Upper lobe of left lung (tissue), 6 donors: Measurements from ENCODE around the gene IGF2R. TPM values are rescaled to one million over a fixed set of nuclear protein-coding genes. Genes with fewer than 3 reads are reported as not detected.
A peak's percentile ranks its signal among the peaks of the same experiment; 100 is the strongest.

Experiments
- ATAC-seq, 2 donors: fragments of 200-7000 bp; cut with Tn5 transposase; one replicate each; pipeline ENCODE4 v1.9.1; 2022; ENCODE audit warnings: mild to moderate bottlenecking in 2 of 2, moderate library complexity in 2 of 2; ENCODE audit not compliant: low FRiP score in 2 of 2
- DNase-seq, 2 donors: peaks; one replicate each; pipeline ENCODE4 v3.0.0-alpha.2; 2019 to 2020
- H3K27ac ChIP-seq, 4 donors: fragments of 200-600 bp; sonication (generic); one replicate each; pipeline ENCODE4 v1.5.1; 2016 to 2019
- H3K27me3 ChIP-seq, 4 donors: fragments of 200-600 bp; sonication (generic); one replicate each; pipeline ENCODE4 v1.5.1; 2017 to 2019
- H3K36me3 ChIP-seq, 4 donors: fragments of 200-600 bp; sonication (generic); one replicate each; pipeline ENCODE4 v1.5.1; 2016 to 2019
- H3K4me1 ChIP-seq, 4 donors: fragments of 200-600 bp; sonication (generic); one replicate each; pipeline ENCODE4 v1.5.1; 2018 to 2019
- H3K4me3 ChIP-seq, 4 donors: fragments of 200-600 bp; sonication (generic); one replicate each; pipeline ENCODE4 v1.5.1; 2017 to 2019; ENCODE audit warnings: mild to moderate bottlenecking in 2 of 4, moderate library complexity in 1 of 4
- H3K9me3 ChIP-seq, 4 donors: fragments of 200-600 bp; sonication (generic); one replicate each; pipeline ENCODE4 v1.5.1; 2018 to 2019
- EP300 ChIP-seq, 4 donors: sonication (generic); formaldehyde crosslinking; IDR thresholded peaks; one replicate each; pipeline ENCODE4 v1.5.1; 2017; ENCODE audit warnings: antibody characterized with exemption in 4 of 4, control low read depth in 2 of 4
- POLR2A ChIP-seq, 4 donors: fragments of 450-650 bp; IDR thresholded peaks; one replicate each; pipeline ENCODE4 v1.5.1; 2016 to 2017; ENCODE audit warnings: antibody characterized with exemption in 4 of 4, mild to moderate bottlenecking in 2 of 4
- POLR2AphosphoS5 ChIP-seq, 2 donors: sonication (generic); formaldehyde crosslinking; IDR thresholded peaks; one replicate each; pipeline ENCODE4 v1.5.1; 2017; ENCODE audit warnings: antibody characterized with exemption in 2 of 2
- WGBS, 2 donors: methylation state at CpG; one replicate each; pipeline ENCODE4 v1.1.5; 2017 to 2018; 5-methylcytosine and 5-hydroxymethylcytosine counted together
- total RNA-seq, 6 donors: library from RNA; depleted of rRNA in 4 of 6; stranded (reverse); fragments of >200 nt in 4 of 6; gene quantifications; one replicate each; pipeline versions ENCODE4 v1.1.0 to v1.2.1, GENCODE V29; 2016 to 2021
- TF ChIP-seq, protein P1 (sequence below), 6 experiments: fragments of 450-650 bp in 4 of 6; fragments of 200-600 bp in 2 of 6; sonication (generic) in 2 of 6; IDR thresholded peaks; one replicate each; pipeline ENCODE4 v1.5.1; 2016 to 2019; ENCODE audit warnings: antibody characterized with exemption in 6 of 6
- donor health status: DM: no; HTN: no; CAD: no; lungs with moderate emphysema.
- donor health status: DM: no; HTN: yes; CAD: no; lungs with severe emphysema.

The IGF2R gene
- total RNA-seq, 6 donors from 2014 or later: 103 to 150 (median 128) TPM

DNA sequence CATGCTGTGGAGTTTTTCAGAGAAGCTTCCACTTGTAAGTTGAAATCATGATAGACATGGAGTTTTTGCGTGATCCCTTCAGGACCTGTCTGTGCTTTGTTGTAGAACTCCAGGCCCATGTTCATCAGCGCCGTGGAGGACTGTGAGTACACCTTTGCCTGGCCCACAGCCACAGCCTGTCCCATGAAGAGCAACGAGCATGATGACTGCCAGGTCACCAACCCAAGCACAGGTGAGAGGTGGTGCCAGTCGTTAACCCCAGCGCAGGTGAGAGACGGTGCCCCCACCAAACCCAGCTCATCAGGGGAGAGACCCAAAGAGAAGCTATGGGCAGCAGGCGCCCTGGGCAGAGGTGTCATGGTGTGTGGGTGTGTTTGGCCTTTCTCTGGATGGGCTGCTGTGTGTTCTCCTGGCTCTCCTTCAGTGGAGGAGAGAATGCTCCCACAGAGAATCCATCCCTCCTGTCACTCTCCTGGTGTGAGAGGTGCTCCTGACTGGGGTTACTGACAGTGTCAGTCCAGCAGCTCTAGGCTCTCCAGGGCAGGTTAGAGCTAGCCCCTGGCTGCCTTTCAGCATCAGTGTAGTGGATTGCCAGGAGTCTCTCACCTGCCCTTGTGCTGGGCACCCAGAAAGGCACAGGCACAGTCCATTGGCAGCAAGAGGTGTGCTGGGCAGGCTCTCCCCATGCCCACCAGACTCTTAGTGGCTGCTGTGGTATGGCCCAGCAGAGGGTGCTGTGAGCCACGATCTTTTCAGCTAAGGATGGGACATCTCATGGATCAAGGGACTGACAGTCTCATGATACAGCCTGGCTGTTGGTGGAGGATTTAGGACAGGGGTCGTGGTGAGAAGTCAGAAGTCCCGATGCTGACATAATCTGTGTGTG lies 103.2 kb downstream of the IGF2R start:
- ATAC-seq (peak in 1 of 2 donors; percentile 26), DNase-seq (no peak)
- TF ChIP-seq POLR2AphosphoS5 (IDR thresholded peaks at IDR 0.05) (no peak), POLR2A (IDR thresholded peaks at IDR 0.05) (no peak), EP300 (IDR thresholded peaks at IDR 0.05) (no peak)
- TF ChIP-seq, protein P1, sequence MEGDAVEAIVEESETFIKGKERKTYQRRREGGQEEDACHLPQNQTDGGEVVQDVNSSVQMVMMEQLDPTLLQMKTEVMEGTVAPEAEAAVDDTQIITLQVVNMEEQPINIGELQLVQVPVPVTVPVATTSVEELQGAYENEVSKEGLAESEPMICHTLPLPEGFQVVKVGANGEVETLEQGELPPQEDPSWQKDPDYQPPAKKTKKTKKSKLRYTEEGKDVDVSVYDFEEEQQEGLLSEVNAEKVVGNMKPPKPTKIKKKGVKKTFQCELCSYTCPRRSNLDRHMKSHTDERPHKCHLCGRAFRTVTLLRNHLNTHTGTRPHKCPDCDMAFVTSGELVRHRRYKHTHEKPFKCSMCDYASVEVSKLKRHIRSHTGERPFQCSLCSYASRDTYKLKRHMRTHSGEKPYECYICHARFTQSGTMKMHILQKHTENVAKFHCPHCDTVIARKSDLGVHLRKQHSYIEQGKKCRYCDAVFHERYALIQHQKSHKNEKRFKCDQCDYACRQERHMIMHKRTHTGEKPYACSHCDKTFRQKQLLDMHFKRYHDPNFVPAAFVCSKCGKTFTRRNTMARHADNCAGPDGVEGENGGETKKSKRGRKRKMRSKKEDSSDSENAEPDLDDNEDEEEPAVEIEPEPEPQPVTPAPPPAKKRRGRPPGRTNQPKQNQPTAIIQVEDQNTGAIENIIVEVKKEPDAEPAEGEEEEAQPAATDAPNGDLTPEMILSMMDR (IDR thresholded peaks at IDR 0.05): no peak
- H3K36me3 ChIP-seq: peaks cover 48 to 100% (median 96%) of the 10 kb centered on the region in 4 donors
- 84% methylated on average over 11 of the region's 11 CpGs; no CpG with 5 or more reads in 1 of the 2 donors for WGBS, 2 donors
- no peak overlapping the region for H3K4me3 ChIP-seq
- no peaks in the 10 kb centered on the region for H3K9me3 ChIP-seq
- H3K27me3 ChIP-seq: no peaks in the 10 kb centered on the region
- H3K4me1 ChIP-seq: no peaks in the 10 kb centered on the region
- H3K27ac ChIP-seq: no peak overlapping the region

DNA sequence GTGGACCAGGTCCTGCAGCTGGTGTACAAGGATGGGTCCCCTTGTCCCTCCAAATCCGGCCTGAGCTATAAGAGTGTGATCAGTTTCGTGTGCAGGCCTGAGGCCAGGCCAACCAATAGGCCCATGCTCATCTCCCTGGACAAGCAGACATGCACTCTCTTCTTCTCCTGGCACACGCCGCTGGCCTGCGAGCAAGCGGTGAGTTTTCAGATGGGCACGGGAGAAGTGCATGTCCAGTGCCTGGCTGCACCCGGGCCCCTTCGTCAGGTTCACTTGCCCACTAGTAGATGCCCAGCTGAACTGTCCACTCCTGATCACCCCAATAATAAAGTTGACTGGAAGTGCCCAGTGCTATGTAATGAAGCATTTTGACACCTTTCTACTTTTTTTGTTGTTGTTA lies 104.4 kb downstream of the IGF2R start:
- WGBS, 2 donors: 90 to 97% methylated on average over 8 to 9 of the region's 9 CpGs
- Histone ChIP-seq H3K4me1 (no peaks in the 10 kb centered on the region), H3K4me3 (no peak overlapping the region), H3K9me3 (no peaks in the 10 kb centered on the region), H3K27ac (no peak overlapping the region), H3K27me3 (no peaks in the 10 kb centered on the region), H3K36me3 (peaks cover 49 to 100% (median 96%) of the 10 kb centered on the region in 4 donors)
- peak in 1 of 2 donors; percentile 39 for DNase-seq
- TF ChIP-seq EP300 (IDR thresholded peaks at IDR 0.05) (no peak), POLR2A (IDR thresholded peaks at IDR 0.05) (no peak), POLR2AphosphoS5 (IDR thresholded peaks at IDR 0.05) (no peak)
- TF ChIP-seq, protein P1 (IDR thresholded peaks at IDR 0.05): no peak
- ATAC-seq: no peak

DNA sequence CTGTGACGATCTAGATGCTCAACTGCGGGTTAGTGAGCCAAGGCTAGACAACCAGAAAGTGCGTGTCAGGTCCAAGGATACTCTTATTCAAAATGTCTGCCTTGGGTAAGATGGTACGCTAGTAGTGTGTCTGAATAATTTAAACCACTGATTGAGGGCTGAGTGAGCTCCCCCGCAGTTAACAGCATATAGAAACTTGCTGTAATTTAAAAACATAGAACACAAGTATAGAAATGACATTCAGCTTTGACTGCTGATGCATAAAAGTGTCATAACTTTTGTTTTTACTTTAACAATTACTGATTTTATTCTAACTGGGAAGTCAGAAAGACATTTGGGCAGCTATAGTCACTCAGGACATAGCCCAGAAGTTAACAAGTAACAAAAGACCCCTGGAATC lies 107.1 kb downstream of the IGF2R start:
- DNase-seq (no peak), ATAC-seq (no peak)
- H3K4me1 ChIP-seq: no peaks in the 10 kb centered on the region
- no peaks in the 10 kb centered on the region for H3K27me3 ChIP-seq
- no peak overlapping the region for H3K4me3 ChIP-seq
- TF ChIP-seq EP300 (IDR thresholded peaks at IDR 0.05) (no peak), POLR2AphosphoS5 (IDR thresholded peaks at IDR 0.05) (no peak), POLR2A (IDR thresholded peaks at IDR 0.05) (no peak)
- peaks cover 55 to 100% (median 96%) of the 10 kb centered on the region in 4 donors for H3K36me3 ChIP-seq
- H3K27ac ChIP-seq: no peak overlapping the region
- 91 to 94% methylated on average over 5 of the region's 5 CpGs for WGBS, 2 donors
- H3K9me3 ChIP-seq: no peaks in the 10 kb centered on the region

DNA sequence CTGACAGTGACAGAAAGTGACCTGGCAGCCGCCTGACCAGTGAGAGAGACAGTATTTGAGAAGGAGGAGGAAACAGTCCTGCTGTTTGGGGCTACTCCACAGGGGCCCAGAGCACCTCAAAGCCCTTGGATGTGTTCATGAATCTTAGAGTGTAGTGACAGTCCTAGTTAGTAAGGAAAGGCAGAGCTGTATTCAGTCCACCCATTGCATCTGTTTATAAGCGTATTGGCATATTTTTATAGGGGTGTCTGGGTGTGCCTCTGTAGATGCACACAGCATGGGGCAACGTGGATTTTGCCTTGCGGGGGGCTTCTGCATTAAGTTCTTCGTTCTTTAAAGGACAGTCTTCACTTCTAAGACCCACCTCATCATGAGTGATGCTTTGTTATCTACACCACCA lies 108.1 kb downstream of the IGF2R start:
- Histone ChIP-seq H3K9me3 (no peaks in the 10 kb centered on the region), H3K4me1 (no peaks in the 10 kb centered on the region), H3K36me3 (peaks cover 50 to 100% (median 94%) of the 10 kb centered on the region in 4 donors), H3K4me3 (no peak overlapping the region), H3K27me3 (no peaks in the 10 kb centered on the region), H3K27ac (no peak overlapping the region)
- 87 to 97% methylated on average over 5 of the region's 5 CpGs for WGBS, 2 donors
- DNase-seq (no peak), ATAC-seq (no peak)
- TF ChIP-seq POLR2AphosphoS5 (IDR thresholded peaks at IDR 0.05): no peak
- TF ChIP-seq, protein P1 (IDR thresholded peaks at IDR 0.05): no peak
- no peak for TF ChIP-seq POLR2A (IDR thresholded peaks at IDR 0.05)
- no peak for TF ChIP-seq EP300 (IDR thresholded peaks at IDR 0.05)

DNA sequence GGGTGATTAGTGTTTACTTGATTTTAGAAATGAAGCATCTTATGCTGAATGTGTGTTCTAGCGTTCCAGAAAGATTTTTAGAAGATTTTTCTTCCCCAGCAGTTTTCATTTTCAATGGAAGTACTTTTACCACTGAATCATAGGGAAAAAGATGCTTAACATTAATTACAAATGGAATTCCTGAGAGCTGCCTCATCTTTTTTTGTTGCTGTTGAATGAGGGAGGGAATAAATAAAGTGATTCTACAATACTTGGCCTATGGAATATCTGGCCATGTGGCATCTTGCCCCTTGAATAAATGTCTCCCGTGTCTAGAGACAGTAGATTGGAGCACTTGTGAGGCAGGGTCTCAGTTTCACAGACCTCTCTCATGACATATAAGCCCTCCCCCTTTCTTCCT lies 108.6 kb downstream of the IGF2R start:
- Histone ChIP-seq H3K4me3 (no peak overlapping the region), H3K36me3 (peaks cover 45 to 100% (median 93%) of the 10 kb centered on the region in 4 donors), H3K27me3 (no peaks in the 10 kb centered on the region), H3K4me1 (no peaks in the 10 kb centered on the region), H3K27ac (no peak overlapping the region), H3K9me3 (no peaks in the 10 kb centered on the region)
- ATAC-seq (no peak), DNase-seq (no peak)
- TF ChIP-seq, protein P1 (IDR thresholded peaks at IDR 0.05): no peak
- TF ChIP-seq EP300 (IDR thresholded peaks at IDR 0.05): no peak
- no peak for TF ChIP-seq POLR2A (IDR thresholded peaks at IDR 0.05)
- TF ChIP-seq POLR2AphosphoS5 (IDR thresholded peaks at IDR 0.05): no peak
- WGBS, 2 donors: 90 to 95% methylated on average over 2 of the region's 2 CpGs
